NCI-H1694 (cell line): ENCODE measurements around the gene MUC6.
"Not testable (repeated sequence)": the region's sequence is repeated elsewhere in the genome, so short reads cannot be mapped to it uniquely, and the experiment has no call there.

Experiments
- DNase-seq: peaks from one replicate; lab custom pipeline; 2025; lab: John Stamatoyannopoulos, UW

The MUC6 gene

GRCh38 chr11:1024597-1025409, 11.7 kb downstream of the MUC6 start:
- no peak for DNase-seq

GRCh38 chr11:1023811-1024596, 12.5 kb downstream of the MUC6 start:
- no peak for DNase-seq

- no peak for DNase-seq
Measured at GRCh38 chr11:1022908-1023810, 13.4 kb downstream of the MUC6 start.

GRCh38 chr11:1022411-1022810, 14.1 kb downstream of the MUC6 start:
- DNase-seq: no peak

GRCh38 chr11:1020211-1020905, 16.2 kb downstream of the MUC6 start:
- no peak for DNase-seq

GRCh38 chr11:1019321-1019910, 17.1 kb downstream of the MUC6 start:
- no peak for DNase-seq

- DNase-seq: no peak
Measured at GRCh38 chr11:1018091-1018490, 18.4 kb downstream of the MUC6 start.

GRCh38 chr11:1017269-1018005, 19.1 kb downstream of the MUC6 start:
- DNase-seq: no peak

GRCh38 chr11:1016610-1017126, 19.9 kb downstream of the MUC6 start:
- not testable (repeated sequence) for DNase-seq

- DNase-seq: no peak
Measured at GRCh38 chr11:1015826-1016545, 20.5 kb downstream of the MUC6 start.

GRCh38 chr11:1015064-1015463, 21.5 kb downstream of the MUC6 start:
- DNase-seq: no peak

GRCh38 chr11:1014276-1014675, 22.2 kb downstream of the MUC6 start:
- no peak for DNase-seq

- DNase-seq: no peak
Measured at GRCh38 chr11:1013631-1013935, 22.9 kb downstream of the MUC6 start.

GRCh38 chr11:1012740-1013630, 23.5 kb downstream of the MUC6 start:
- DNase-seq: no peak

GRCh38 chr11:1012291-1012690, 24.2 kb downstream of the MUC6 start:
- DNase-seq: no peak

GRCh38 chr11:1011320-1011698, 25.2 kb downstream of the MUC6 start:
- DNase-seq: no peak

- no peak for DNase-seq
Measured at GRCh38 chr11:1010551-1011319, 25.8 kb downstream of the MUC6 start.

GRCh38 chr11:1009991-1010390, 26.5 kb downstream of the MUC6 start:
- peak; percentile 54 for DNase-seq
